ENCODE data around the gene SOX15. TPM values are rescaled to one million over a fixed set of nuclear protein-coding genes. Genes with fewer than 3 reads are reported as not detected.

The SOX15 gene
- total RNA-seq, 1 donor, result 1.4 TPM

Small RNA genes lying within 50 kb of the gene (small RNA-seq; reads per million reads assigned to genes)
- gene CD68, result not detected
- gene SNORA48, result not detected
- not detected for gene SNORD10

Other genes starting within 250 kb of the SOX15 start
- gene KCTD11, start 237.9 kb downstream of the SOX15 start, total RNA-seq (ENCODE audit: low replicate concordance), result 6.1 and 6.9 TPM in 2 replicates
- not detected in 2 replicates for gene TMEM95, start 234.9 kb downstream of the SOX15 start, total RNA-seq (ENCODE audit: low replicate concordance)
- gene TNK1, start 209.0 kb downstream of the SOX15 start, total RNA-seq (ENCODE audit: low replicate concordance), result under 0.01 TPM in 1 of 2 replicates, not detected in the other
- gene PLSCR3, start 195.6 kb downstream of the SOX15 start, total RNA-seq (ENCODE audit: low replicate concordance), result 19.5 and 26.9 TPM in 2 replicates
- gene TMEM256, start 186.0 kb downstream of the SOX15 start, total RNA-seq (ENCODE audit: low replicate concordance), result 21.7 and 43.7 TPM in 2 replicates
- gene NLGN2, start 182.2 kb downstream of the SOX15 start, total RNA-seq (ENCODE audit: low replicate concordance), result 7.0 and 20.3 TPM in 2 replicates
- gene SPEM1, start 169.8 kb downstream of the SOX15 start, total RNA-seq (ENCODE audit: low replicate concordance), result not detected in 2 replicates
- not detected in 2 replicates for gene SPEM2, start 164.5 kb downstream of the SOX15 start, total RNA-seq (ENCODE audit: low replicate concordance)
- gene SPEM3, start 161.2 kb downstream of the SOX15 start, total RNA-seq (ENCODE audit: low replicate concordance), result 0.25 TPM in 1 of 2 replicates, not detected in the other
- 1.6 and 2.2 TPM in 2 replicates for gene TMEM102, start 154.7 kb downstream of the SOX15 start, total RNA-seq (ENCODE audit: low replicate concordance)
- gene FGF11, start 150.6 kb downstream of the SOX15 start, total RNA-seq (ENCODE audit: low replicate concordance), result 0.36 and 1.7 TPM in 2 replicates
- gene CHRNB1, start 145.0 kb downstream of the SOX15 start, total RNA-seq (ENCODE audit: low replicate concordance), result 4.7 and 6.1 TPM in 2 replicates
- 37.4 and 45.5 TPM in 2 replicates for gene ZBTB4, start 110.5 kb downstream of the SOX15 start, total RNA-seq (ENCODE audit: low replicate concordance)
- gene SLC35G6, start 108.6 kb downstream of the SOX15 start, total RNA-seq (ENCODE audit: low replicate concordance), result not detected in 2 replicates
- 72.9 and 74.1 TPM in 2 replicates for gene POLR2A, start 105.7 kb downstream of the SOX15 start, total RNA-seq (ENCODE audit: low replicate concordance)
- 10.1 and 14.5 TPM in 2 replicates for gene TNFSF12, start 41.0 kb downstream of the SOX15 start, total RNA-seq (ENCODE audit: low replicate concordance)
- gene TNFSF13, start 31.3 kb downstream of the SOX15 start, total RNA-seq (ENCODE audit: low replicate concordance), result 1.1 and 1.4 TPM in 2 replicates
- gene SENP3, start 28.2 kb downstream of the SOX15 start, total RNA-seq (ENCODE audit: low replicate concordance), result 14.6 and 60.4 TPM in 2 replicates
- 4.9 and 71.7 TPM in 2 replicates for gene CD68, start 10.5 kb downstream of the SOX15 start, total RNA-seq (ENCODE audit: low replicate concordance)
- gene MPDU1, start 6.2 kb downstream of the SOX15 start, total RNA-seq (ENCODE audit: low replicate concordance), result 32.3 and 127 TPM in 2 replicates
- 27.1 and 33.1 TPM in 2 replicates for gene FXR2, start 24.8 kb upstream of the SOX15 start, total RNA-seq (ENCODE audit: low replicate concordance)
- gene SAT2, start 37.7 kb upstream of the SOX15 start, total RNA-seq (ENCODE audit: low replicate concordance), result 34.5 and 82.2 TPM in 2 replicates
- 0.25 and 0.36 TPM in 2 replicates for gene SHBG, start 40.0 kb upstream of the SOX15 start, total RNA-seq (ENCODE audit: low replicate concordance)
- not detected in 2 replicates for gene ATP1B2, start 60.8 kb upstream of the SOX15 start, total RNA-seq (ENCODE audit: low replicate concordance)
- gene TP53, start 97.4 kb upstream of the SOX15 start, total RNA-seq (ENCODE audit: low replicate concordance), result 17.8 and 68.7 TPM in 2 replicates
- gene WRAP53, start 98.4 kb upstream of the SOX15 start, total RNA-seq (ENCODE audit: low replicate concordance), result 7.4 and 11.0 TPM in 2 replicates
- gene EFNB3, start 115.1 kb upstream of the SOX15 start, total RNA-seq (ENCODE audit: low replicate concordance), result 0.90 and 3.9 TPM in 2 replicates
- under 0.01 TPM in 1 of 2 replicates, not detected in the other for gene DNAH2, start 127.7 kb upstream of the SOX15 start, total RNA-seq (ENCODE audit: low replicate concordance)
- gene KDM6B, start 244.1 kb upstream of the SOX15 start, total RNA-seq (ENCODE audit: low replicate concordance), result 5.7 and 32.1 TPM in 2 replicates